Measurements from ENCODE around the gene LDAH. TPM values are rescaled to one million over a fixed set of nuclear protein-coding genes. Genes with fewer than 3 reads are reported as not detected.

LDAH gene
- total RNA-seq, 2 donors from 2014 or later: 31.0 to 37.1 TPM

- Mint-ChIP-seq H3K27me3 (peaks cover 28 to 30% of the 10 kb centered on the region in 2 donors), H3K27ac (no peak overlapping the region), H3K4me1 (ENCODE audit: low read depth in 2 of 2) (peaks cover 0 to 3% of the 10 kb centered on the region in 2 donors), H3K36me3 (no peaks in the 10 kb centered on the region), H3K9me3 (no peaks in the 10 kb centered on the region), H3K4me3 (no peak overlapping the region)
- ATAC-seq (no peak), DNase-seq (ENCODE audit: low spot score) (no peak)
These were observed 160.5 kb downstream of the LDAH start for GRCh38 chr2:20662308-20662937.

DNA sequence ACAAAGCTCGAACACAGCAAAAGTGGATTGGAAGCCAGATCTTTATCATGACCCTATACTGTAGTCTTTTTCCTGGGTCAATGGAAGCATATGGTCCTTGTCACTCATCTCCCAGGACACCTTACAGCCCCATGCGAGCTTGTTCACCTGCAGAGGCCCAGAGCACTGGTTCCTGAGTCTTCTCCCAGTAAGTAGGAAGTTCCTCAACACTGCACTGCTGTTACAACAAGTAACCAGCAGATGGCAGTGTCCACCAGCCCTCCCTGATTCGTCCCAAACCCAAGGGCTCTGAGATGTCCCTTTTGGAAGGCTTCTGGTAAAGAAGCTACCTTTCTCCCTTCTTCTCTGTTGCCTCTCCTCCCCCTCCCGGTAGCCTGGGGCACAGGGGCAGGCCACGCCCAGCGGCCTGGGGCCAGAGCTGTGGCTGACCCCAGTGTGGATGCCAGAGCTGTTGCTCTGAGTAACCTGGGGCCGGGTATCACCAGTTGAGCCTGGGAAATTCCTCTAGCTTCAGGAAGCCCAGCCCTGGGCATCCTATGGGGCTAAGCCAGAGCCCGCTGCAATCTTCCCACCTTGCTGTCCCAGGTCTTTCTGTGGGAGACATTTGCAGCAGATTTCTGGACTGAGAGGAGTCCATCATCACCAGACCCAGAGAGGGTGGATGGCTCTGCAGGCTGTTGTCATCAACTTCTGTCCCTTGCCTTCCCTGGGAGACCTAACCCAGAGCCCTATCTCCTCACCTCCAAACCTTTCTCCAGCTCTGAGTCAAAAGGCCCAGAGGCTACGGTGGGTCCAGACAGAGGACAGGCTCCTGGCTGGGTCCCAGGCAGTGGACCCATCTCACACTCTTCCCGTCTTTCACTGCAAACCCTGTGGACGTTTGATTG, 161.2 kb downstream of the LDAH start:
- H3K36me3 Mint-ChIP-seq: no peaks in the 10 kb centered on the region
- DNase-seq (ENCODE audit: low spot score) (peak; percentile 83), ATAC-seq (peak; percentile 67 to 78)
- peaks cover 0 to 3% of the 10 kb centered on the region in 2 donors for H3K4me1 Mint-ChIP-seq (ENCODE audit: low read depth in 2 of 2)
- H3K4me3 Mint-ChIP-seq: no peak overlapping the region
- H3K27ac Mint-ChIP-seq: no peak overlapping the region
- peaks cover 28 to 30% of the 10 kb centered on the region in 2 donors for H3K27me3 Mint-ChIP-seq
- no peaks in the 10 kb centered on the region for H3K9me3 Mint-ChIP-seq

DNA sequence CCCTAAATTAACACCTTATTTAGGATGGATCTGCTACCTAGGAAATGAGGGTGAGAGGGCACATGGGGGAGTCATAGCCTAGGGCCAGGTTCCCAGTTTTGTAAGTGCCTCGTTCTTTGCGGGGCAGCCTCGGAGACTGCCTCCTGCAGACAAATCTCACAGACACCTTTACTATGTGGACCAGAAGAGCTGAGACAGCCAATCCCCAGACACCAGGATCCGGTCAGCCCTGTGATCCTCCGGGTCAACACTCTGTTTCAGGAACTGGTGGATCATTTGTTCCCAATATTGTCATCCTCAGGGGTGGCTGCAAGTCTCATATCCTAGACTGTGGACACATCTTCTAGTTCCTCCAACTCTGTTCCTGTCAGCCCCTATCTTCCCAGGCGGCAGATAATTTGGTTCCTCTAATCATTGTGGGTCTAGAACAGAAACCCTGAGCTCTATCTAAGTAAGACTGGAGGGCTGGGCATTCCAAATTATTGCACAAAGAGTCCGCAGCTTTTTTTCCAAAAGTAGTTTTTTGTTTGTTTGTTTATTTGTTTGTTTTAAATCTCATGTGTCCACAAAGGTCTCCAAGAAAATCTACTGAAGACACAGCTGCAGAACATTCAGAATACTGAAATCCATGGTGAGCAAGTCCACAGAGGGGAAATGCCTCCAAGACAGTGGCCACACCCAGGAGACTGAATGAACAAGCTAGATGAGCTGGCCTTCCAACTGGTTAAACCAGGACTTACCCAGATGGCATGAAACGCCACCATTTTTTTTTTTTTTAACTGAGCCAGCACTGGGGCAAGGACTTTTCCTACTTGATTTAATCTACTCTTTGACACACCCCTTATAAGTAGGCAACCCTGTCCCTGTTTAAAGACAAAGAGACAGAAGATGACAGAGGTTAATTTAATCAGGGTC, 162.1 kb downstream of the LDAH start:
- Mint-ChIP-seq H3K27ac (no peak overlapping the region), H3K4me3 (no peak overlapping the region), H3K36me3 (no peaks in the 10 kb centered on the region), H3K4me1 (ENCODE audit: low read depth in 2 of 2) (no peaks in the 10 kb centered on the region), H3K27me3 (peaks cover 28 to 30% of the 10 kb centered on the region in 2 donors), H3K9me3 (no peaks in the 10 kb centered on the region)
- DNase-seq (ENCODE audit: low spot score) (peak; percentile 16), ATAC-seq (no peak)

- ATAC-seq (no peak), DNase-seq (ENCODE audit: low spot score) (peak; percentile 32)
- Mint-ChIP-seq H3K4me3 (no peak overlapping the region), H3K27ac (no peak overlapping the region), H3K9me3 (no peaks in the 10 kb centered on the region), H3K27me3 (peaks cover 10 to 17% of the 10 kb centered on the region in 2 donors), H3K36me3 (no peaks in the 10 kb centered on the region), H3K4me1 (ENCODE audit: low read depth in 2 of 2) (peaks cover 0 to 3% of the 10 kb centered on the region in 2 donors)
These were observed 165.2 kb downstream of the LDAH start for GRCh38 chr2:20657522-20658235.

GRCh38 chr2:20656561-20656960, 166.3 kb downstream of the LDAH start:
- H3K4me3 Mint-ChIP-seq: no peak overlapping the region
- H3K27ac Mint-ChIP-seq: no peak overlapping the region
- no peak for ATAC-seq
- no peaks in the 10 kb centered on the region for H3K9me3 Mint-ChIP-seq
- no peaks in the 10 kb centered on the region for H3K36me3 Mint-ChIP-seq
- DNase-seq (ENCODE audit: low spot score): peak; percentile 38
- H3K27me3 Mint-ChIP-seq: peaks cover 10 to 13% of the 10 kb centered on the region in 2 donors
- H3K4me1 Mint-ChIP-seq (ENCODE audit: low read depth in 2 of 2): peaks cover 0 to 6% of the 10 kb centered on the region in 2 donors

DNA sequence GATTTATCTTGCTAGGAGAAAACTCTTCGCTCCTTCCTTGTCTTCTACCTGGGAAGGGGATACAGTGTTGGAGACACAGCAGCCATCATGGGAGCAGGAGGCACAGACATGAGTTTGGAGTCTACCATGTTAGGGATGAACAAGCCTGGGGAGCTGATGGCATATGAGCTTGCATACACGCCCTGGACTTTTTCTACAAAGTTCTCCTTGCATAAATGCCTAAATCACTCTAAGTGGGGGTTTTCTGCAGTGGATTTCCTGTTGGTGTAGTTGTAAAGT, 168.4 kb downstream of the LDAH start:
- H3K36me3 Mint-ChIP-seq: no peaks in the 10 kb centered on the region
- H3K27me3 Mint-ChIP-seq: peaks cover 8 to 13% of the 10 kb centered on the region in 2 donors
- no peak overlapping the region for H3K27ac Mint-ChIP-seq
- no peaks in the 10 kb centered on the region for H3K9me3 Mint-ChIP-seq
- DNase-seq (ENCODE audit: low spot score) (no peak), ATAC-seq (no peak)
- peaks cover 9 to 17% of the 10 kb centered on the region in 2 donors for H3K4me1 Mint-ChIP-seq (ENCODE audit: low read depth in 2 of 2)
- H3K4me3 Mint-ChIP-seq: no peak overlapping the region

GRCh38 chr2:20653695-20654534, 169.0 kb downstream of the LDAH start:
- ATAC-seq (no peak), DNase-seq (ENCODE audit: low spot score) (no peak)
- Mint-ChIP-seq H3K36me3 (no peaks in the 10 kb centered on the region), H3K9me3 (no peaks in the 10 kb centered on the region), H3K27me3 (peaks cover 2 to 13% of the 10 kb centered on the region in 2 donors), H3K4me3 (no peak overlapping the region), H3K4me1 (ENCODE audit: low read depth in 2 of 2) (peaks cover 15 to 21% of the 10 kb centered on the region in 2 donors), H3K27ac (no peak overlapping the region)

DNA sequence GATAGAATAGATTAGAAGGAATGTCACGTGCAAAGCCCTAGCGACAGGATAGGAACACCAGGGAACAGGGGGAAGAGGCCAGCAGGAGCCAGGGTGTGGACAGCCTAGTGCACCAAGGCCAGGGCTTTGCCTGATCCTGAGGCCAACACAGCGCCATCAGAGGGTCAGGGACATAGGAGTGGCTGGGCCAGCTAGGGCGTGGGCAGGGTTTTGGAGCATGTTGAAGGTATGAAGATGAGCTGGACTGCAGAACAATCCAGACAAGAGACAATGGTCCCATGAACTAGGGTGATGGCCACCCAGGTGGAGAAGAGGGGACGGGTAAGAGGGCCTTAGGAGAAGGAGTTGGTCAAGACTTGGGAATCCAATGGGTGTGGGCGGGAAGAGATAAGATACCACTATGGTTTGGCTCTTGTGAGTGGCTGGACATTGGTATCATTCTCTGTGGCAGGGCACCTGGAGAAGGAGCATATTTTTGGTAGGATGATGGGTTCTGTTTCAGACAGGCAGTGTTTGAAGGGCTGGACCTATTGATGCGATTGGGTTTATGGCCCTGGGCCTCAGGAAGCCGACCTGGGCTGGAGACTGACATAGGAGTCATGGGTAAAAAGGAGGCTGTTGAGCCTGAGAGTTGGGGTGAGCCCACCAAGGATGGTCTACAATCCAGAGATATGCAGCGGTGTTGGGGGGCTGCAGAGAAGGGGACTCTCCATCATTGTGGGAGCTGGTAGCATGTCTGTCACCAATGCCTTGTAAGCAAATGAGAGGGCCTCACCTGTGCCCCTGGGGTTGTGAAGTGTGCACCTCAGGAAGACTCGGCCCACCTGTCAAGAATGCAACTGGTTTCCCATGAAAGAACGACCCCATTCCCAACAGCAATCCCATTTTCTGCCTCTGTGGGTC, 170.0 kb downstream of the LDAH start:
- DNase-seq (ENCODE audit: low spot score): no peak
- no peak overlapping the region for H3K4me3 Mint-ChIP-seq
- no peaks in the 10 kb centered on the region for H3K9me3 Mint-ChIP-seq
- no peak for ATAC-seq
- no peak overlapping the region for H3K27ac Mint-ChIP-seq
- H3K27me3 Mint-ChIP-seq: peaks cover 0 to 11% of the 10 kb centered on the region in 2 donors
- no peaks in the 10 kb centered on the region for H3K36me3 Mint-ChIP-seq
- peaks cover 24 to 30% of the 10 kb centered on the region in 2 donors for H3K4me1 Mint-ChIP-seq (ENCODE audit: low read depth in 2 of 2)

DNA sequence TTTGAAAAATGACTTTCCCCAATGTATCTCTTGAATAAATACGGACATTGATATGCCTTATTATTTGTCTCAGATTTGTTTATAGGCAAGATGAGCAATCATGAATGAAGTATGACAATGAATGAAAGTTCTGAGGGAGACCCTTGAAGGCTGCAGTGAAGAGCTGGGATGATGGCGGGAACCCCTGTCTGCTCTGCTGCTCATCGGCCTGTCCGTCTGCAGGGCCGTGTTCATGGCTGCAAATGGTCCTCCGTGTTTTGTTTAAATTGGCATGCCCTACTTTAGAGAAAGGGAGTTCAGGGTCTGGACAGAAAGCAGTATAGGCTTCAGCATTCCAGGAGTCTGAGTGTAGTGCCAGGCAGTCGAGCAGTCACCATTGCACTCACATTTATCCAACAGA, 170.8 kb downstream of the LDAH start:
- no peak for DNase-seq (ENCODE audit: low spot score)
- ATAC-seq: no peak
- H3K36me3 Mint-ChIP-seq: no peaks in the 10 kb centered on the region
- H3K27me3 Mint-ChIP-seq: peaks cover 0 to 9% of the 10 kb centered on the region in 2 donors
- H3K4me3 Mint-ChIP-seq: peak overlapping the region; percentile 3
- no peaks in the 10 kb centered on the region for H3K9me3 Mint-ChIP-seq
- peaks cover 26 to 30% of the 10 kb centered on the region in 2 donors for H3K4me1 Mint-ChIP-seq (ENCODE audit: low read depth in 2 of 2)
- H3K27ac Mint-ChIP-seq: no peak overlapping the region

DNA sequence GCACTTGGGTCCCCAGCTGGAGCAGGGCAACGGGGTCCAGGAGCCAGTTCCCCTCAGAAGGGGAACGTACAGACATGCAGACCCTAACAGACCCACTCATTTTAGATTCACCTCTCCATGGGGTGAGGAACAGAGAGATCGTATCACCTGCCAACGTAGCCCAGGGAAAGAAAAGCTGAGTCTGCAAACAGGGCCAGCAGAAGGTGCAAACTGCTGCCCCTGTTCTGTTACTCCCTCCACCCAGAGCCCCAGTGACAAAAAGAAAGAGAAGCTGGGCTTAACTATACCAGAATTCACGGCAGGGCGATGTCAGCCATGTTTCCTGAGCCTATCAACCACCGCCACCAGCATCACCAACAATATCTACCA, 171.2 kb downstream of the LDAH start:
- peaks cover 26 to 30% of the 10 kb centered on the region in 2 donors for H3K4me1 Mint-ChIP-seq (ENCODE audit: low read depth in 2 of 2)
- no peaks in the 10 kb centered on the region for H3K36me3 Mint-ChIP-seq
- DNase-seq (ENCODE audit: low spot score) (no peak), ATAC-seq (no peak)
- peaks cover 0 to 9% of the 10 kb centered on the region in 2 donors for H3K27me3 Mint-ChIP-seq
- peak overlapping the region; percentile 82 for H3K4me3 Mint-ChIP-seq
- H3K27ac Mint-ChIP-seq: peak overlapping the region; percentile 79 to 81
- H3K9me3 Mint-ChIP-seq: no peaks in the 10 kb centered on the region

DNA sequence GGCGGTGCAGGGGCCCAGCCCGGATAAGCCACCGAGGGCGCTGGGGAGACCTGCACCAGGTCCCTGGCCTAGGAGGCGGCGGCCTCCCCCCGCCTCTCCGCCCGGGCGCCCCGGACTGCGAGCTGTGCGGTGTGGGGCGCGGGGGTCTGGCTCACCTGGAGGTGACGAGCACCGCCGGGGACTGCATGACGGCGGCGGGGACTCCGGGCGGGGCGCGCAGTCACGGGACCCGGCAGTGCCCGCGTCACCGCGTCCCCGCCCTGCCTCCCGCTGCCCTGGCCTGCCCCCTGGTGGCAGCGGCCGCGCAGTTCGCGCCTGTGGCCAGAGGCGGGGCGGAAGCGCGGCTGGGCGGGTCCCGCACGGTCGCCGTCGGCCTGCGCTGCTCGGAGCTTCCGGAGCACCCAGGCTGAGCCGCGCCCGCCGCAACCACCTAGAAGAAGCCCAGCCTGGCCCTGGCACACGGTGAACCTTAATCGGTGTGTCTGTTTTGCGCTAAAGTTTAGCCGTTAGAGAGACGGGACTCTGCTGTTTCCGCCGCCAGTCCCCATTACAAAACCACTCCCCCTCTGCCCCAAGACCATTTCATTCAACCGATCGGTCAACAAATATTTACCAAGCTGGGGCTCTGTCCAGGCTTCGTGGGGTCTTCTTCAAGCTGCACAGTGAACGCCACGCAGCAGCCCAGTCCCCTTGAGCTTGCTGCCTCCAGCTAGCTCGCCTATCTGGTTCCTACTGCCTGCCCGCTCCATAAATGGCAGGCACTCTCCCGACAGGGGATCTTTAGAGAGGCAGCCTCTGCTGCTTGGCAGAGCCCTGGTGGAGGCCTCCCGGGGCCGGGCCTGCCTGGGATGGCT, 171.8 kb downstream of the LDAH start, which contains the start of gene HS1BP3:
Gene HS1BP3, minus strand, starts transcription at position 222 of the 854 bp plus-strand sequence. Its CDS starts 35 bp downstream, at position 187.
- ATAC-seq (peak; percentile 98), DNase-seq (ENCODE audit: low spot score) (peak; percentile 92)
- peaks cover 26 to 30% of the 10 kb centered on the region in 2 donors for H3K4me1 Mint-ChIP-seq (ENCODE audit: low read depth in 2 of 2)
- no peaks in the 10 kb centered on the region for H3K9me3 Mint-ChIP-seq
- H3K27ac Mint-ChIP-seq: peak within 1 kb of the TSS; percentile 79 to 81
- peaks cover 0 to 6% of the 10 kb centered on the region in 2 donors for H3K27me3 Mint-ChIP-seq
- no peaks in the 10 kb centered on the region for H3K36me3 Mint-ChIP-seq
- peak within 1 kb of the TSS; percentile 88 for H3K4me3 Mint-ChIP-seq

Data from natural killer cell treated with Interleukin-12 subunit alpha and Interleukin-12 subunit beta and Interleukin-15 and Interleukin-18, amount 100 ng/mL, for 72 hours (primary cell).